ENCODE data around the gene MS4A2.

DNA sequence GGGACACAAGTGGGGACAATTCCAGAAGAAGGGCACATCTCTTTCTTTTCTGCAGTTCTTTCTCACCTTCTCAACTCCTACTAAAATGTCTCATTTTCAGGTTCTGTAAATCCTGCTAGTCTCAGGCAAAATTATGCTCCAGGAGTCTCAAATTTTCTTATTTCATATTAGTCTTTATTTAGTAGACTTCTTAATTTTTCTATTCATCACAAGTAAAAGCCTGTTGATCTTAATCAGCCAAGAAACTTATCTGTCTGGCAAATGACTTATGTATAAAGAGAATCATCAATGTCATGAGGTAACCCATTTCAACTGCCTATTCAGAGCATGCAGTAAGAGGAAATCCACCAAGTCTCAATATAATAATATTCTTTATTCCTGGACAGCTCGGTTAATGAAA, at the start of gene MS4A2:
- no peak for TF ChIP-seq POLR2A (IDR thresholded peaks at IDR 0.05)
- TF ChIP-seq, protein P1, sequence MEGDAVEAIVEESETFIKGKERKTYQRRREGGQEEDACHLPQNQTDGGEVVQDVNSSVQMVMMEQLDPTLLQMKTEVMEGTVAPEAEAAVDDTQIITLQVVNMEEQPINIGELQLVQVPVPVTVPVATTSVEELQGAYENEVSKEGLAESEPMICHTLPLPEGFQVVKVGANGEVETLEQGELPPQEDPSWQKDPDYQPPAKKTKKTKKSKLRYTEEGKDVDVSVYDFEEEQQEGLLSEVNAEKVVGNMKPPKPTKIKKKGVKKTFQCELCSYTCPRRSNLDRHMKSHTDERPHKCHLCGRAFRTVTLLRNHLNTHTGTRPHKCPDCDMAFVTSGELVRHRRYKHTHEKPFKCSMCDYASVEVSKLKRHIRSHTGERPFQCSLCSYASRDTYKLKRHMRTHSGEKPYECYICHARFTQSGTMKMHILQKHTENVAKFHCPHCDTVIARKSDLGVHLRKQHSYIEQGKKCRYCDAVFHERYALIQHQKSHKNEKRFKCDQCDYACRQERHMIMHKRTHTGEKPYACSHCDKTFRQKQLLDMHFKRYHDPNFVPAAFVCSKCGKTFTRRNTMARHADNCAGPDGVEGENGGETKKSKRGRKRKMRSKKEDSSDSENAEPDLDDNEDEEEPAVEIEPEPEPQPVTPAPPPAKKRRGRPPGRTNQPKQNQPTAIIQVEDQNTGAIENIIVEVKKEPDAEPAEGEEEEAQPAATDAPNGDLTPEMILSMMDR (IDR thresholded peaks at IDR 0.05), result no peak

Data from body of pancreas (tissue), 4 donors.